Stimulated activated CD4-positive, alpha-beta T cell treated with anti-CD3 and anti-CD28 coated beads, Interleukin-2, amount 100 ng/mL, for 4 hours (primary cell): ENCODE results near the gene ATG4D.
"Not testable (repeated sequence)": the region's sequence is repeated elsewhere in the genome, so short reads cannot be mapped to it uniquely, and the experiment has no call there.

Source experiments
- DNase-seq: peaks from one replicate; pipeline ENCODE4 v3.0.0-alpha.2; 2020; ENCODE audit warnings: low read depth

Gene ATG4D

DNA sequence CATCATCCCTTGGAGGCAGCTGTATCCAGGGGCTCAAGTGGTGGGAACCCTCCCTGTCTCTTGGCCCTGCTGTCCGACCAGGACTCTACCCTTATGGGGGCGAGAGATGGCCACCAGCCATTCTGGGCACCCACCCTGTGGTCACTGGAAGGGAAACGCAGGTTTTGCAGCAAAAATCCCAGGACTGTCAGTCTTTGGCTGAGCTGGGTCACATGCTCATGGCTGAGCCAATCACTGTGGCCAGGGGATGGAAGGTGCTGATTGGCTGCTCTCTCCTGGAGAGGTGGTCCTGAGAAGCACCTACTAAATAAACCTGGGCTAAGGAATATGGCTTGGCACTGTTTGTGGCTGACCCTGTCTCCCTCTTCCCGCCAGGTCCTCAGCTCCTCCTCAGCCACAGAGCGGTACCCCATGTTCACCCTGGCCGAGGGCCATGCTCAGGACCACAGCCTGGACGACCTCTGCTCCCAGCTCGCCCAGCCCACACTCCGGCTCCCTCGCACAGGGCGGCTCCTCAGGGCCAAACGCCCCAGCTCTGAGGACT lies 8.9 kb downstream of the ATG4D start:
- no peak for DNase-seq

DNA sequence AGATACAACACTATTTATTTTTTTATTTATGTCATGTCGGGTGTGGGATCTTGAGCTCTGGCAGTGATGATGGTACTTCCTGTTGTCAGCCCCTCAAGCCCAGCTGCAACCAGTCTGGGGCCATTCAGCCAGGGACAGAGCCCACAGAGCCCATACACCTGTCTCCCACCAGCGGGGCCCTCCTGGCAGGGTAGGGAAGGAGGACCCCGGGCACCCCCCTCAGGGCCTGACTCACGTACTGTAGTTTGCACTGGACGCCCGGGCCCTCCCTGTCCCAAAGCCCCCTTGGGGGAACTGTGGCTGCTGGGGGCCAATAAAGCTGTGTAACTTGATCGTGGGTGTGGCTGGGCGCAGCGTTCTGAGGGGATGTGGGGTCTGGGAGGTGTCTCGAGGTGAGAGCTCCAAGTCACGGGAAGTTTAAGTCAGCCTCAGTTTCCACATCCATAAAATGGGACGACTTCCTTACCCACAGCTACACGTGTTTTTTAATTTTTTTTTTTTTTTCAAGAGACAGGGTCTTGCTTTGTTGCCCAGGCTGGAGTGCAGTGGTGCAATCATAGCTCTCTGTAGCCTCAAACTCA lies 9.5 kb downstream of the ATG4D start:
- no peak for DNase-seq

DNA sequence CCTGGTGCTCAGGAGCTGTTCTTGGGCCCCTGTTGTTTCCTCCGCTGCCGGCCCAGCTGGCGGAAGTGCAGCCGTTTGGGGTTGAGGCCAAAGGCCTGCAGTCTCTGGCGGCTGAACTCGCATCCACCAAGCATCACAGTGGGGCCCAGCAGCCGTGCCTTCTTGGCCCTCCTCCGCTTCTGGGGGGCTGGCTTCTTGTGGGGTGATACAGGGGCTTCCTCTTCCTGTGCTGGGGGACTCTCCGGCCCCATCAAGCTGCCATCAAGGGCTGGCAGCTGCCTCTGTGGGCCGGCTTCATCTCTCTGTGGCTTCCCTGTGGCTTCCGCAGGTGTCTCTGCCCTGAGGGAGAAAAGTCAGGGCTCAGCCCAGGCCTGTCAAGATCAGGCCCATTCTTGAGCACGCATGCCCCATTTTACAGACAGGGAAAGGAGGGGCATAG lies 10.3 kb downstream of the ATG4D start:
- DNase-seq = no peak

DNA sequence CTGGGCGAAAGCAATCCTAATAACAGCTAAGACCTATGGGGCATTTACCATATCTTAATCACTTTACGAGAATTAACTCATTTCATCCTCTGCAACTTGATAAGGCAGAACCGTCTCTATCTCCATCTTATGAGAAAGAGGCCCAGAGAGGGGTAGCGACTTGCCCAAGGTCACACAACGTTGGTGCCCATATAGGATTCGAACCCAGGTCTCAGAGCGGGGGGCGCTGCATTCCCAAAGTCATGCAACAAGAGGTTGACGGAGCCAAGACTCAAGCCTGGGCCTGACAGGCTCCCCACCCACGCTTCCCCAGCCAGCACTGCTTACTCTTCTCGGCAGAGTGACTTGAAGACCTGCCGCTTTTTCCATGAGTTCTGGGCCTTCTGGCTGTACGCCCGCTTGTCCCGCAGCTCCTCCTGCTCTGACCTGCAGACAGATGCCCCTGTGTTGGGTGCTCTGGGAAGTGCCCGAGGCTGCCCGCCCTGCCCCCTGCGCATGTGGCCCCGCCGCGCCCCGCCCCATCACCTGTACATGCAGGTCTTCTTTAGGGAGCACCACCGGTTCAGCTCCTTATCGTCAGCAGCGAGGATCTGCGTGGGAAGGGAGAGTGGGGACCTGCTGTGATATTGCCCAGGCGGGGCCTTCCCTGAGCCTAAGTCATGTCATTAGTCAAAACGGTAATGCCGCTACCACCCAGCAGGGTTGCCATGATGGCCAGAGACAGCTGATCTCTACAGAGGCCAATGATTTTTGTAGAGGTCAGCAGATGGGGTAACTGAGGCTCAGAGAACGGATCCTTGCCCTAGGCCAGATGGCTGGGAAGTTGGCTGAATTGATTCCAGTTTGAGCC lies 11.3 kb downstream of the ATG4D start:
- DNase-seq = no peak

DNA sequence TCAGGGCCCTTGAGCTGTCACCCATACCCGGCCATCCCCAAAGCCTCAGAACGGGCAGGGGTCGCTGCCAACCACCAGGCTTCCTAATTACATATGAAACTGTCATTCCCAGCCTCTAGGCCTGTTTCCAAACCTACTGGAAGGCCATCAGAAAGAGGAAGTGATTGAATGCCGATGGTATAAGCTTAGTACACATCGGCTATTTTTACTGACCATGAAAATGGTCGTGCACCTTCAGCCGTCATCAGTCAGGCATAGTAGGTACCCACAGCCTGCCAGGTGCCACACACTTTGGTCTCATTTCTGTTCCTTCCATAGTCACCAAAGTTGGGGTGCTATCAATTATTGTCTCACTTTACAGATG lies 11.9 kb downstream of the ATG4D start:
- no peak for DNase-seq

DNA sequence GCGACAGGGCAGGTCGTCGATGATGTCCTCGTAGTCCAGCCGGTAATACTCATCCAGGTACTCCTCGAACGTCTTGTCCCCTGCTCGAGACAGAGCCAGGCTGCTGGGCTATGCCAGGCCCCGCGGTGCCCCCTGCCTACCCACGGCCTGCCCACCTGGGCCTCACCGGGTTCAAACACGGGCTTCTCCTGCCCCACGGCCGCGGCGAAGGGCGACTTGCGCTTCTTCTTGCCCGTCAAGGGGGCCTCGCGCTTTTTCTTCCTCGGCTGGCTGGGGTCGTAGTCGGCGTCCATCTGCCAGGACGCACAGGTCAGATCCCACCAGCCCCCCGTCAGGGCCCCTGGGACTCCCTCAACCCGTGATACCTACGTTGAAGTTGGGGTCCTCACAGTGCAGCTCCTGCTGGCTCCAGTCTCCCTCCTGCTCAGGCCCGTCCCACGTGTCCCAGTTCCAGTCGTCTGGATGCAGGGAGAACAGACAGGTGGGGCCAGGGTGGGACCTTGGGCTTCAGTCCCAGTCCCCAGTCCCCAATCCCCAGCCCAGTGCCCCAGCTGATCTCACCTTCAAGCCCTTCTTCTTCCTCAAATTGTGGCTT lies 14.0 kb downstream of the ATG4D start:
- no peak for DNase-seq

DNA sequence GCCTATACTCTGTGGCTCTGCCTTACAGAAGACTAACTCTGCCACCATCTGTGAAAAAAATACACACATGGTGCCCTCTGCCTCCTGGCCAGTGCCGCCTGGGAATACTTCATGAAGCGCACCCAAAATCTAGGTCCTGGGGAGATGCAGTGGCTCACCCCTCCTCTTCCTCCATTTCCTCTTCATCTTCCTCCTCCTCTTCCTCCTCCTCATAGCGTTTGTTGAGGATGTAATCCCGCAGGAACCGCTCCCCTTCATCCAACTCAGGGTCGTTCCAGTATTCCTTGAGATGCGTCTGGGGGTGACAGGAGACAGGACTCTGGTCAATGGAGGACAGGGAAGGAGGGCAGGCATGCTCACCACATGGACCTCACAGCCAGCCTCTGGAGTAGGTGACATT lies 16.4 kb downstream of the ATG4D start:
- DNase-seq = no peak

DNA sequence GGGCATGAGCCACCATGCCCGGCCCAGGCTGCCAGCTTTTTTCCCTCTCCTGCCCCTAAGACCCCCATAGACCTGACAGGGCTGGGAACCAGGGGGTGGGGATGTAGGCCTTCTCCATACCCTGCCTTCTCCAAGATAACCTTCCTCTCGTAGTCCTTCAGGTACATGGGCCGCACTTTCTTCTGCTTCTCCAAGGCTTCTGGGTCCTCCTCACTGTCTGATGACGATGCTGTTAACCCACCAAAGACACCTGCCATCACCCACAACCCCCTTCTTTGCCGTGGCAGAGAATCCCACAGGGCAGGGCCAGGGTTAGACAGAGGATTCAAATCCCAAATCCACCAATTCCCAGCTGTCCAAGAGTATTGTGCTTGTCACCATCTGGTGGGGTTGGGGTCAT lies 18.9 kb downstream of the ATG4D start:
- DNase-seq = no peak

DNA sequence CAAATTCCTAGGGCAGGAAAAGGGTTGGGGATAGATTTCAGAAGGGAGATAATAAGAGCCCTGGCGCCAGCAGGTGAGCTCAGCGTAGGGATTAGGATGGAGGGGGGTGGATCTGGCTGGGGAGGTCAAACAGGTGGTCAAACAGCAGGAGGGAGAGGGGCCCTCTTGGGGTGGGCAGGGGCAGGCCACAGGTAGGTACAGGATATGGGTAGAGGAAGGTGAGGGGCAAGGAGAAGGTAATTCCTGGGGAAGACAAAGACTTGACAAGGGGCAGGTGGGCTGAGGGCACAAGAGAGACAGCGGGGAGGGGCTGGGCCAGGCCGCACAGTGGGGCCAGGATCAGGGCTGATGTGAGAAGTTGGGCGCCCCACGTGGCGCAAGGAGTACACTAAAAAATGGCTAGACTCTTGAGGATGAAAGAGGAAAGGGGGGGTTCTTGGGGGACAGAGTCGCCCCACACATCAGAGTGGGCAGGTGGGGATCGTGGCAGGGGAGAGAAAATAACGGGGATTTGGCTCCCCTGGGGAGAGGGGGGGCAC lies 21.4 kb downstream of the ATG4D start:
- peak; percentile 45 for DNase-seq

DNA sequence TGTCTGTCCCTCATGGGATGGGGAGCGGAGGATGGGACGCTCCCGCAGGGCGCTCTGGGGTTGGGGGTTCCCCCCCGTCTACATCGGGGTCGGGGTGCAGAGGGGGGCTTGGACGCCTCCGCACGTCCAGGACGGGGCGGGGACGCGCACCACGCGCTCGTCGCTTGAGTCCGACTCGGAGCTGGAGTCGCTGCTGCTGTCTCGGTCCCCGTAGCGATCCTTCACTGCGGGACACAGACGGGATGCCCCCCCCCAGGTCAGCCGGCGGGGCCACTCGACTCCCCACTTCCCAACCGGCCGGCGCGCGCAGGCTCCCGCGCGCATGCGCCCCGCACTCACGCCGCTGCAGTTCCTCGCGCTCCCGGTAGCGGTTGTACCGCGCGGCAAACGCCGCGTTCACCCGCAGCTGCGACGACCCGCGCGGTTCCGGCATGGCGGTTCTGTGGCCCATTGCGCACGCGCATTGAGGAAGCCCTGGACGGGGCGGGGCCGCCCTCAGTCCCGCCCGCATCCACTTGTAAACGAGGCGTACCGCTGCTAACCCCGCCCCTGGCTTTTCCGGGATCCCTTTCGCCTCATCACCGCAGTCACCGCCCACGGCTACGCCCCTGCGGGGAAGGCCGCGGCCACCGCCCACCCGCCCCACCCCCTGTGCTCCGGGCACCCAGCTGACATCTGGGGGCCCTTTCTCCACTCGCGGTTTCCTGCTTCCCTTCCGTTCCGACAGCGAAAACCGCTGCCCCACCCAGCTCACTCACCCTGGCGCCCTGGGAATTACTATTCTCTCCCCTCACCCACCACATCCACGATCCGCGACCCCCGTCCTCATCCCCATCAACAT lies 22.1 kb downstream of the ATG4D start, which contains the start of gene KRI1:
KRI1 (minus strand) TSS at position 444 of the 841 bp plus-strand sequence; CDS start at position 433, 11 bp downstream.
- DNase-seq = peak; percentile 98

DNA sequence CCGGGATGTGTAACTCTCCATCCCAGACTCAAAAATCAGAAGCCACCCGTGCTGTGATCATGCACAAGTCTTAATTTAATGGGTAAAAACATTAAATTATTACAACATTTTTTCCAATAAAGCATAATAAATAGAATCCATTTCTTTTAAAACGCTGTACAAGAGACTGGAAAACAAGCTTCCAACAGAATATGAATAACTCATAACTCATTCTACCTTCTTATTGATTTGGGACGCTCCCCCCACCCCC lies 22.6 kb downstream of the ATG4D start:
- no peak for DNase-seq

DNA sequence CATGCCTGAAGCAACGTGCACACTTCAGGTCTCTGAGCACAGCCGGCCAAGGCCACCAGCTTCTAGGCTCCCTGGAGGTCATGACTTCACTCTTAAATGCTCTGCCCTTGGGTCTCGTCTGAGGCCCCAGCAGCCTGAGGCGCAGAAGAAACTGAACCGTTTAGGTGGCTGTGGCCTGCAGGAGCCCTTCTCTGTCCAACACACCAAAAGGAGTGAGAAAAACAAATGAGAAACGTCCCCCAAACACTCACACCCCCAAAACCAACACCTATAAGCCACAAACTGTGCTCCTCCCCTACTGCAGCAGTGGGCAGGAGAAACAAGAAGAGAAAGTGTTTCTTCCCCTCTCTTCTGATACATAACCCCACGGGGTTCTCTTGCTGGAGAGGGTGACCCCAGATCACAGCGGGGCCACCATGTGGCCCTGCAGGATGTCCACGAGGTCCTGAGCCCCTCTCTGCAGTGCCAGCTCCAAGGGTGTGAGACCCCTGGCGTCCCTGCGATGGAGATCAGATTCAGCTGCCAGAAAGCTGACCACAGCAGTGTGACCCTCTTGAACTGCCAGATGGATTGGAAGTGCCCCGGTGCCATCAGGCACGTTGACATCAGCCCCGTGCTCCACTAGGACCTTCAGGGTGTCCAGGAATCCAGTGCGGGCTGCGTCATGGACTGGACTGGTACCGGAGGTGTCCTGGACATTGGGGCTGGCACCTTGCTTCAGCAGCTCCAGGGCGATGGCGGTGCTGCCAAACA lies 23.1 kb downstream of the ATG4D start:
- peak; percentile 18 for DNase-seq

DNA sequence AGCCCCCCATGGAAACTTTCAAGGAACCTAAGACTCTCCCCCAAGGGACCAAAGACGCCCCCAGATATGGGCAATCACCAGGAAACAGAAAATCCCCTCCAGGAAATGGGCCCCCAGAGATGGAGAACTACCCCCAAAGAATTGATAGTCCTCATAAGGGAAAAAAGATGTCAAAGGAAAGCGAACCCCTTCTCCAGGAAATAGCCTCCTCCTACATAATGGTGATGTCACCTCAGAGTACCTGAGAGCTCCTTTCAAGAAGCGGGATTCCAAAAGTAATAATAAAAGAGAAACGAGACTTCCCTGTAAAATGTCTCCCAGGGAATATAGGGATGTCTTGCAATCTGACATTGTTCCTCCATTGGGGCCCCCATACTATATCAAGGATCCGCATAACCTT lies 24.0 kb downstream of the ATG4D start:
- DNase-seq = no peak

DNA sequence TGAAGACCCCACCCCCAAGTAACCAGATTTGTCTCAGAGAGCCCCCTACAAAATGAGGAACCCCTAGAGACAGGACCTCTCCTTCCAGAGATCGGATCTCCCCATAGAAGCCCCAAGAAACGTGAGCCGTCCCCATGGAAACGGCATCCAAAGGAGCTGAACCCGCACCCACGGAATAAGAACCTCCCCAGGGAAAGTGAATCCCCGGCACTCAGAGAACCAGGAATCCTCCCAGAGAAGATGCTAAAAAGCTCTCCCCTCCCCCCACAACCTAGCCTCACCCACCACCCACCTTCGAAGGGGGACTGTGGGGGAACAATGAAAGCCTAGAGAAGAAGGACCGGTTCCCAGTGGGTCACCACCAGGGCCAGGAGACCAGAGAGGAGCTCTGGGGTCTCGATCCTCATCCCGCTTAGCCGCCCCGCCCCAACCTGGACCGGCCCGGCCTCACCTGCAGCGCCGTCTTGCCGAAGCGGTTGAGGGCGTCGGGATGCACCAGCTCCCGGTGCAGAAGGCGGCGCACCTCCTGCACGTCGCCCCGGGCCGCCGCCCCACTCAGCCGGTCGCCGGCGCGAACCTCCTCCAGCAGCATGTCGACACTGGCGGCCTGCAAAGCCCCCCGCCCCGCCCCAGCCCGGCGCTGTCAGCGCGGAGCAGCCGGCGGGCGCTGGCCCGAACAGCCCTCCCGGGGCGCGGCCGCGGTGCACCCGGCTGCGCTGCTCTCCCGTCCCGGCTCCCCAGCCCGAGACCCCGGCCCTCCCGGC lies 24.5 kb downstream of the ATG4D start:
- no peak for DNase-seq

DNA sequence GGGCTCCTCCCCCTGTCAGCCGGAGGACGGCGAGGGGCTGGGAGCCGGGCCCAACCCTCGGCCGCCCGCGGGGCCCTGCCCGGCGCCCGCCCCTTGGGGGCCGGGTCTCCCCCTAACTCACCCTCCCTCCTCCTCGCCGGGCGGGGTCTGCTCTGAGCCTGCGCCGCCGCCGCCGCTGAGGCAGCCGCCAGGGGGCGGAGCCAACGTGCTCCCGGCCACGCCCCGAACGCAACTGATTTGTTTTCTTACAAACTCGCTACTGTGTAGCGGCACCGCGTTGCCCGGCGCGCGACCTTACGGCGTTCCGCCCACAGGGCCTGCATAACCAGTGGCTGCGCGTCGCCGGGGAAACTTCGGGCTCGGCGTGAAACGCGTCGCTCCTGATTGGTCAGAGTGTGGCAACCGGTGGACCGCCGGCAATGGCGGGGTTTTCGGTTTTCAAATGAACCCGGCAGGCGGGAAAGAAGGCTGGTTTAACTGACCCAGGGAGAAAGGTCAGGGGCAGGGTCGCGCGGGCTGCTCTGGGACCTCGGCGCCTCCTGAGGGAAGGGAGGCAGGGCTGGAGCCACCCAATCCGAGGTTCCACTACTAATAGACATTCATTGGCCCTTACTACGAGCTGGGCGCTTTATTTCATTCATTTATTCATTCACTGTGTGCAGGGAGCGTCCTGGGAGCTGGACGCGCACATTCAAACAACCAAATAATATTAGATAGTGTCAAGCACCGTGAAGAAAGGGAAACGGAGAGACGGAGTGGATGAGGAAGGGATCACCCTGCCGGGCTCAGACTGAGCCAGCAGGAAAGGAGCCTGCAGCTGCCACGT lies 25.3 kb downstream of the ATG4D start, which contains the start of gene CDKN2D:
CDKN2D (minus strand) TSS at position 154 of the 826 bp plus-strand sequence. CDS start 326 bp downstream, outside the sequence.
- DNase-seq = peak; percentile 100

DNA sequence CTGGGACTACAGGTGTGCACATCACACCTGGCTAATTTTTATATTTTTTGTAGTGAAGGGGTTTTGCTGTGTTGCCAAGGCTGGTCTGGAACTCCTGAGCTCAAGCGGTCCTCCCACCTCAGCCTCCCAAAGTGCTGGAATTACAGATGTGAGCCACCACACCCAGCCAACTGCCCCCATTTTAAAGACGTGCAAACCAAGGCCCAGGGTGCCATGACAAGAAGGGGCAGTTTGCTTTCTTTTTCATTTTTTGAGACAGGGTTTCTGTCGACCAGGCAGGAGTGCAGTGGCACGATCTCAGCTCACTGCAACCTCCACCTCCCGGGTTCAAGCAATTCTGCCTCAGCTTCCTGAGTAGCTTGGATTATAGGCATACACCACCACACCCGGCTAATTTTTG lies 30.1 kb downstream of the ATG4D start:
- DNase-seq = not testable (repeated sequence)

DNA sequence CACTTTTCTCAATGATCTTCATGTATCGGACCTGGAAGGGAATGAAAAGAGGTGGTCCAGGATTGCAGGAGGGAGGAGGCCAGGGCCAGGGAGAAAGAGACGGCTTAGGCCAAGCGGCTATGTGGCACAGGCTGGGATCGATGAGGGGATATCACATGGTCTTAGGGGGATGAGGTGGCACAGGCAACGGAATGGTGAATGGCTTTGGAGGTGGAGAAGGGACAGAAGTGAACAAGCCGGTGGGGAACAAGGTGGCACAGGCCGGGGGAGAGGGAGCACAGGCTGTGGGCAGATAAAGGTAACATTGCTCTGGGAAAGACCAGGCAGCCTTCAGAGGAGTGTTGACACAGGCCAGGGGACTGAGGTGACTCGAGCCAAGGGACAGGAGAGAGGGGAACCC lies 30.8 kb downstream of the ATG4D start:
- DNase-seq = no peak

DNA sequence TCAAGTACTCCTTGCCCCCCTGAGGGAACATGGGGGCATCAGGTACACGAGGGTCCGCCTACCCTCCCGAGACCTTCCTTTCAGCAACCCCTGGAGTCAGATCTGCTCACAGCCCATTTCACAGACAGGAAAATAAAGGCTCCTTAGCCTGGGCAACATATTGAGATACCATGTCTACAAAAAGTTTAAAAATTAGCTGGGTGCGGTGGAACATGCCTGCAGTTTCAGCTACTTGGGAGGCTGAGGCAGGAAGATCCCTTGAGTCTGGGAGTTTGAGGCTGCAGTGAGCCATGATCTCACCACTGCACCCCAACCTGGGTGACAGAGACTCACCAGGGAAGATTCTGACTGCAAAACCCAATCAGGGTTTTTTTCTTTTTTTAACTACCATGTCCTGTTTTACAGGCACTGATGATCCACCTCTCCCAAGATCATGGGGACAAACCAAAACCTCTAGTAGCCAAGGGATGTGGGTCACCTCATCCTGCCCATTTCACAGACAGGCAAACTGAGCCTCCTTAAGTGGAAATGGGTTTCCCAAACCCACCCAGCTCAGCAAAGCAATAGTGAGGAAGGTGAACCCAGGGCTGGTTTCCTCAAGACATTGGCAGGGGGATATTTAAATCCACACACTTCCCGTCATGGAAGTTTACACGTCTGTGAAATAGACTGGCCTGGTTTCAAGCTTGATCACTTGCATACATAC lies 31.5 kb downstream of the ATG4D start:
- DNase-seq = no peak

DNA sequence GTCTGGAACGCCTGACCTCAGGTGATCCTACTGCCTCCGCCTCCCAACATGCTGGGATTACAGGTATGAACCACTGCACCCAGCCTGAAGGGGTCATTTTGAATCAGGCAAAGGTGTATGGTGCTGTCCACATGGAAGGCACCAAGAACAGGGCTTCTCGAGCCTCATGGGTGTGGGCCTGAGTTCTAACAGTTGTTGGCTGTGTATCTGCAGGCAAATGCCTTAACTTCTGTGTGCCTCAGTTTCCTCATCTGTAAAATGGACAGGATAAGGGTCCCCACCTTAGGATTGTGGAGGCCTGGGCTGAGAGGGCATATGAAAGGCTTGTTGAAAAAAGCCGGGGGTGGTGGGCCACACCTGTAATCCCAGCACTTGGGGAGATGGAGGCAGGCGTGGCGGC lies 34.2 kb downstream of the ATG4D start:
- no peak for DNase-seq
